Measurements from ENCODE around the gene MFAP3. TPM values are rescaled to one million over a fixed set of nuclear protein-coding genes. Genes with fewer than 3 reads are reported as not detected.

Gene MFAP3
- total RNA-seq: 90.0 and 145 TPM in 2 replicates

DNA sequence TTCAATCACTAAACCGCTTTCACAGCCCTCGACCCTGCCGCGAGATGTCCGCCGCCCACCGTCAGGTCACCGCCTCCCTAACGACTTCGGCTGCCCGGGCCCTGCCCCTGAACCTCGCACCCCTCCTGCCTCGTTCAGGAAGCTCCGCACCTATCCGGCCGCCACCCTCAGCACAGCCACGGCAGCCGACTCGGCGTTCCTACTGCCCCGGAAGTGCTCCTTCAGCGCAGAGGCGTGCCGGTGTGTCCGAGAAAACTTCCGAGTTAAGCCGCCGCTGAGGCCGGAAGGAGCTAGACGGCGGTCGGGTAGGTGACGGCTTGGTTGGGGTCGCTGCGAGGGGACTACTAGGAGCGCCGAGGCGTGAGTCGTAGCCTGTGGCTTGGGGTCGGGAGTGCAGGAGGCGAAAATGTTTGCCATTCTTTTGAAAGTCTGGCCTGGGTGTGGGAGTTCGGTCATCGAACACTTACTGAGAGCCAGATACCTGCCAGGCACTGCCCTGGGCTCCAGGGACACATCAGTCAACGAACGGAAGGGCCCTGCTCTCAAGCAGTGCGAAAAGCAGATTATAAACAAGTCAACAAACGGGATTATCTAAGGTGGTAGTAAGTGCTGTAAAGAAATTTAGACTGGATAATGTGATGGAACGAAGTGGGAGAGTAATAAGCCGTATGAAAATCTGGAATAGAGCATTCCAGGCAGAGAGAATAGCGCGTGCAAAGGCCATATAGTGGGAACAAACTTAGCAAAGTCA is at the start of gene MFAP3, which contains the start of gene FAM114A2:
Gene MFAP3, plus strand, starts transcription at position 261 of the 751 bp plus-strand sequence. CDS start 10,756 bp downstream, outside the sequence.
Gene FAM114A2, minus strand, starts transcription at position 204 of the 751 bp plus-strand sequence. CDS start 3,957 bp downstream, outside the sequence.

Other genes with a start within 250 kb of the MFAP3 start
- gene FAM114A2, start 57 bp upstream of the MFAP3 start, total RNA-seq: 27.9 and 59.7 TPM in 2 replicates
- gene GALNT10, start 151.8 kb downstream of the MFAP3 start, total RNA-seq: 30.9 and 37.1 TPM in 2 replicates